Spleen (tissue), 11 donors: ENCODE data around the gene CHAD. TPM values are rescaled to one million over a fixed set of nuclear protein-coding genes. Genes with fewer than 3 reads are reported as not detected.
A peak's percentile ranks its signal among the peaks of the same experiment; 100 is the strongest.
"Not testable (repeated sequence)": the region's sequence is repeated elsewhere in the genome, so short reads cannot be mapped to it uniquely, and the experiment has no call there.

Source experiments
- DNase-seq: peaks from one replicate; pipeline ENCODE4 v3.0.0-alpha.2; 2020
- H3K27ac ChIP-seq, 8 donors: fragments of 200-600 bp; sonication (generic) in 7 of 8; 1 replicate in 4 of 8; 2 replicates in 4 of 8; pipeline versions ENCODE4 v1.5.0 to v1.8.0; 2016 to 2021; ENCODE audit warnings: inconsistent platforms in 4 of 8, mild to moderate bottlenecking in 4 of 8, moderate library complexity in 1 of 8
- H3K27me3 ChIP-seq, 7 donors: fragments of 200-600 bp; sonication (generic) in 6 of 7; replicated peaks in 1 of 7; 1 replicate in 4 of 7; 2 replicates in 3 of 7; pipeline versions ENCODE4 v1.5.0 to v1.8.0; 2016 to 2021; ENCODE audit warnings: inconsistent platforms in 3 of 7, mild to moderate bottlenecking in 1 of 7
- H3K36me3 ChIP-seq, 6 donors: fragments of 200-600 bp; sonication (generic) in 5 of 6; 1 replicate in 4 of 6; 2 replicates in 2 of 6; pipeline versions ENCODE4 v1.5.0 to v1.8.0; 2016 to 2021; ENCODE audit warnings: inconsistent platforms in 2 of 6
- H3K4me1 ChIP-seq, 6 donors: fragments of 200-600 bp; sonication (generic) in 5 of 6; 1 replicate in 3 of 6; 2 replicates in 3 of 6; pipeline versions ENCODE4 v1.5.0 to v1.8.0; 2016 to 2021; ENCODE audit warnings: inconsistent platforms in 3 of 6
- H3K4me3 ChIP-seq, 8 donors: fragments of 200-600 bp; sonication (generic) in 7 of 8; 1 replicate in 4 of 8; 2 replicates in 4 of 8; pipeline versions ENCODE4 v1.5.0 to v1.8.0; 2016 to 2021; ENCODE audit warnings: inconsistent platforms in 4 of 8, mild to moderate bottlenecking in 4 of 8, moderate library complexity in 2 of 8
- H3K9me3 ChIP-seq, 8 donors: fragments of 200-600 bp; sonication (generic) in 7 of 8; 1 replicate in 4 of 8; 2 replicates in 4 of 8; pipeline versions ENCODE4 v1.5.0 to v1.8.0; 2016 to 2021; ENCODE audit warnings: inconsistent platforms in 4 of 8
- CTCF ChIP-seq, 11 experiments: fragments of 200-600 bp in 7 of 11; fragments of 450-650 bp in 4 of 11; sonication (generic) in 4 of 11; IDR thresholded peaks in 8 of 11; conservative IDR thresholded peaks in 3 of 11; 1 replicate in 7 of 11; 2 replicates in 4 of 11; pipeline versions ENCODE4 v1.4.0 to v1.8.0; 2016 to 2021; ENCODE audit warnings: antibody characterized with exemption in 11 of 11, inconsistent platforms in 4 of 11, mild to moderate bottlenecking in 1 of 11
- POLR2A ChIP-seq, 3 donors: fragments of 450-650 bp; IDR thresholded peaks; one replicate each; pipeline ENCODE4 v1.5.1; 2017; ENCODE audit warnings: antibody characterized with exemption in 3 of 3, mild to moderate bottlenecking in 1 of 3
- POLR2AphosphoS5 ChIP-seq, 3 donors: sonication (generic); formaldehyde crosslinking; IDR thresholded peaks; one replicate each; pipeline ENCODE4 v1.5.1; 2017; ENCODE audit warnings: antibody characterized with exemption in 3 of 3
- WGBS, 5 donors: extraction: QIAGEN DNeasy Blood & Tissue Kit in 3 of 5; methylation state at CpG; one replicate each; pipeline versions ENCODE4 v1.1.5 to v1.1.7; 2013 to 2018; 5-methylcytosine and 5-hydroxymethylcytosine counted together
- intact Hi-C: fragments of 100-400 bp; cut with DNase I; formaldehyde crosslinking; loops from one replicate; pipeline ENCODE4 v1.15.0; 2023; ENCODE audit warnings: low total_unique reads
- polyA plus RNA-seq, 3 donors: library from polyadenylated mRNA; stranded (reverse); fragments of 200-250 nt; gene quantifications; one replicate each; pipeline ENCODE4 v1.2.1, GENCODE V29; 2013
- total RNA-seq, 7 donors: library from RNA; depleted of rRNA in 3 of 7; stranded (reverse); fragments of >200 nt in 3 of 7; fragmentation: NEBNext Ultra II Directional in 4 of 7; extraction: Animal tissue kit (Norgen Biotek cat#: 25700) in 4 of 7; gene quantifications; one replicate each; pipeline versions ENCODE4 v1.1.0 to v1.2.1, GENCODE V29; 2016 to 2021
- donor health status: healthy with polysubstance abuse.
- donor health status: DM: no; HTN: no; CAD: no; lungs with moderate emphysema.
- donor health status: DM: no; HTN: no; CAD: no.
- donor health status: Bipolar disorder and iron deficiency.
- donor health status: healthy.
- donor health status: DM: no; HTN: no; CAD: no.
- donor health status: DM: yes; HTN: yes; CAD: no.

Gene CHAD
- total and polyA plus RNA-seq, 10 donors = 0.39 TPM; not detected in 9

GRCh38 chr17:50476545-50477315 lies 8.1 kb upstream of the CHAD start:
- peak; percentile 47 for DNase-seq
- Histone ChIP-seq H3K36me3 (peaks cover 0 to 40% (median under 1%) of the 10 kb centered on the region in 6 donors), H3K4me1 (peaks cover 18 to 37% (median 33%) of the 10 kb centered on the region in 6 donors), H3K9me3 (no peaks in the 10 kb centered on the region), H3K27ac (no peak overlapping the region), H3K27me3 (no peaks in the 10 kb centered on the region), H3K4me3 (no peak overlapping the region)
- TF ChIP-seq POLR2A (IDR thresholded peaks at IDR 0.05) = no peak
- no peak for TF ChIP-seq POLR2AphosphoS5 (IDR thresholded peaks at IDR 0.05)
- TF ChIP-seq CTCF (IDR thresholded peaks at IDR 0.05 in 8 of 11, conservative IDR thresholded peaks at IDR 0.05 in 3 of 11) = no peak
- intact Hi-C loops = loop anchor here (10.0 kb wide), 1 partner anchor 102 kb away; the partner anchor contains the start of genes EME1 and MRPL27
- WGBS, 5 donors = 80 to 87% (median 82%) methylated on average over 17 to 18 of the region's 18 CpGs

- DNase-seq = peak; percentile 34
- H3K9me3 ChIP-seq, H3K27me3 ChIP-seq, H3K4me3 ChIP-seq, H3K27ac ChIP-seq: not testable (repeated sequence)
- intact Hi-C loops = loop anchor here (10.0 kb wide), 1 partner anchor 101 kb away; the partner anchor contains the start of genes EME1 and MRPL27
- H3K36me3 ChIP-seq = peaks cover 0 to 40% (median 0%) of the 10 kb centered on the region in 6 donors
- WGBS, 5 donors = 30 to 72% (median 55%) methylated on average over 24 to 33 of the region's 33 CpGs
- H3K4me1 ChIP-seq = peaks cover 18 to 29% (median 26%) of the 10 kb centered on the region in 6 donors
These were observed 7.3 kb upstream of the CHAD start for GRCh38 chr17:50475775-50476544.

- Histone ChIP-seq H3K36me3 (peaks cover 0 to 42% (median 0%) of the 10 kb centered on the region in 6 donors), H3K27me3 (no peaks in the 10 kb centered on the region), H3K27ac (no peak overlapping the region), H3K4me3 (no peak overlapping the region), H3K4me1 (peaks cover 16 to 24% (median 20%) of the 10 kb centered on the region in 6 donors), H3K9me3 (no peaks in the 10 kb centered on the region)
- DNase-seq = peak; percentile 18
- intact Hi-C loops = loop anchor here (10.0 kb wide), 1 partner anchor 101 kb away; the partner anchor contains the start of genes EME1 and MRPL27
- TF ChIP-seq POLR2AphosphoS5 (IDR thresholded peaks at IDR 0.05) (no peak), CTCF (IDR thresholded peaks at IDR 0.05 in 8 of 11, conservative IDR thresholded peaks at IDR 0.05 in 3 of 11) (no peak), POLR2A (IDR thresholded peaks at IDR 0.05) (no peak)
- 82 to 94% (median 92%) methylated on average over 4 of the region's 4 CpGs for WGBS, 5 donors
These were observed 6.7 kb upstream of the CHAD start for GRCh38 chr17:50475362-50475761.

GRCh38 chr17:50474523-50474922 lies 5.8 kb upstream of the CHAD start:
- Histone ChIP-seq H3K9me3 (no peaks in the 10 kb centered on the region), H3K36me3 (peaks cover 0 to 42% (median 0%) of the 10 kb centered on the region in 6 donors), H3K4me1 (peaks cover 7 to 18% (median 13%) of the 10 kb centered on the region in 6 donors), H3K4me3 (no peak overlapping the region), H3K27ac (no peak overlapping the region), H3K27me3 (peaks cover 0 to 6% (median under 1%) of the 10 kb centered on the region in 7 donors)
- intact Hi-C loops = loop anchor here (10.0 kb wide), 1 partner anchor 100 kb away; the partner anchor contains the start of genes EME1 and MRPL27
- DNase-seq = peak; percentile 36
- TF ChIP-seq POLR2A (IDR thresholded peaks at IDR 0.05) (no peak), CTCF (IDR thresholded peaks at IDR 0.05 in 8 of 11, conservative IDR thresholded peaks at IDR 0.05 in 3 of 11) (no peak), POLR2AphosphoS5 (IDR thresholded peaks at IDR 0.05) (no peak)
- 74 to 95% (median 86%) methylated on average over 6 of the region's 6 CpGs for WGBS, 5 donors
